Measurements from ENCODE around the gene HINFP. TPM values are rescaled to one million over a fixed set of nuclear protein-coding genes. Genes with fewer than 3 reads are reported as not detected.

Gene HINFP
- total and polyA plus RNA-seq, 9 of the 15 experiments (the other 6 are each of a cell fraction or from before 2014, with no cell fraction given), result 13.8 to 34.1 (median 22.5) TPM

GRCh38 chr11:119144825-119145486 lies 23.6 kb downstream of the HINFP start (continued):
- TF ChIP-seq, protein P1, sequence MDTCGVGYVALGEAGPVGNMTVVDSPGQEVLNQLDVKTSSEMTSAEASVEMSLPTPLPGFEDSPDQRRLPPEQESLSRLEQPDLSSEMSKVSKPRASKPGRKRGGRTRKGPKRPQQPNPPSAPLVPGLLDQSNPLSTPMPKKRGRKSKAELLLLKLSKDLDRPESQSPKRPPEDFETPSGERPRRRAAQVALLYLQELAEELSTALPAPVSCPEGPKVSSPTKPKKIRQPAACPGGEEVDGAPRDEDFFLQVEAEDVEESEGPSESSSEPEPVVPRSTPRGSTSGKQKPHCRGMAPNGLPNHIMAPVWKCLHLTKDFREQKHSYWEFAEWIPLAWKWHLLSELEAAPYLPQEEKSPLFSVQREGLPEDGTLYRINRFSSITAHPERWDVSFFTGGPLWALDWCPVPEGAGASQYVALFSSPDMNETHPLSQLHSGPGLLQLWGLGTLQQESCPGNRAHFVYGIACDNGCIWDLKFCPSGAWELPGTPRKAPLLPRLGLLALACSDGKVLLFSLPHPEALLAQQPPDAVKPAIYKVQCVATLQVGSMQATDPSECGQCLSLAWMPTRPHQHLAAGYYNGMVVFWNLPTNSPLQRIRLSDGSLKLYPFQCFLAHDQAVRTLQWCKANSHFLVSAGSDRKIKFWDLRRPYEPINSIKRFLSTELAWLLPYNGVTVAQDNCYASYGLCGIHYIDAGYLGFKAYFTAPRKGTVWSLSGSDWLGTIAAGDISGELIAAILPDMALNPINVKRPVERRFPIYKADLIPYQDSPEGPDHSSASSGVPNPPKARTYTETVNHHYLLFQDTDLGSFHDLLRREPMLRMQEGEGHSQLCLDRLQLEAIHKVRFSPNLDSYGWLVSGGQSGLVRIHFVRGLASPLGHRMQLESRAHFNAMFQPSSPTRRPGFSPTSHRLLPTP (IDR thresholded peaks at IDR 0.05; ENCODE audit: borderline replicate concordance, extremely low read depth, insufficient read length), result no peak
- TF ChIP-seq FOSL1 (tag; conservative IDR thresholded peaks at IDR 0.05) (no peak), NBN (IDR thresholded peaks at IDR 0.05; ENCODE audit: low read depth) (no peak), SRSF9 (IDR thresholded peaks at IDR 0.05; ENCODE audit: borderline replicate concordance, low read depth, low read length) (no peak), TBL1XR1 (IDR thresholded peaks at IDR 0.05; ENCODE audit: low read length in 2 of 2) (no peak), HCFC1 (IDR thresholded peaks at IDR 0.05; ENCODE audit: low read depth, low read length) (no peak), ZNF707 (CRISPR knock-in tag; conservative IDR thresholded peaks at IDR 0.05) (no peak), RUNX1 (IDR thresholded peaks at IDR 0.05; ENCODE audit: low read depth) (no peak), CTBP1 (IDR thresholded peaks at IDR 0.05; ENCODE audit: borderline replicate concordance) (no peak), LCOR (CRISPR knock-in tag; IDR thresholded peaks at IDR 0.05) (no peak), DIDO1 (tag; IDR thresholded peaks at IDR 0.05; ENCODE audit: low read depth) (no peak), TFAP4 (CRISPR knock-in tag; IDR thresholded peaks at IDR 0.05; ENCODE audit: borderline replicate concordance) (peak; percentile 86)
- TF ChIP-seq, protein P2, sequence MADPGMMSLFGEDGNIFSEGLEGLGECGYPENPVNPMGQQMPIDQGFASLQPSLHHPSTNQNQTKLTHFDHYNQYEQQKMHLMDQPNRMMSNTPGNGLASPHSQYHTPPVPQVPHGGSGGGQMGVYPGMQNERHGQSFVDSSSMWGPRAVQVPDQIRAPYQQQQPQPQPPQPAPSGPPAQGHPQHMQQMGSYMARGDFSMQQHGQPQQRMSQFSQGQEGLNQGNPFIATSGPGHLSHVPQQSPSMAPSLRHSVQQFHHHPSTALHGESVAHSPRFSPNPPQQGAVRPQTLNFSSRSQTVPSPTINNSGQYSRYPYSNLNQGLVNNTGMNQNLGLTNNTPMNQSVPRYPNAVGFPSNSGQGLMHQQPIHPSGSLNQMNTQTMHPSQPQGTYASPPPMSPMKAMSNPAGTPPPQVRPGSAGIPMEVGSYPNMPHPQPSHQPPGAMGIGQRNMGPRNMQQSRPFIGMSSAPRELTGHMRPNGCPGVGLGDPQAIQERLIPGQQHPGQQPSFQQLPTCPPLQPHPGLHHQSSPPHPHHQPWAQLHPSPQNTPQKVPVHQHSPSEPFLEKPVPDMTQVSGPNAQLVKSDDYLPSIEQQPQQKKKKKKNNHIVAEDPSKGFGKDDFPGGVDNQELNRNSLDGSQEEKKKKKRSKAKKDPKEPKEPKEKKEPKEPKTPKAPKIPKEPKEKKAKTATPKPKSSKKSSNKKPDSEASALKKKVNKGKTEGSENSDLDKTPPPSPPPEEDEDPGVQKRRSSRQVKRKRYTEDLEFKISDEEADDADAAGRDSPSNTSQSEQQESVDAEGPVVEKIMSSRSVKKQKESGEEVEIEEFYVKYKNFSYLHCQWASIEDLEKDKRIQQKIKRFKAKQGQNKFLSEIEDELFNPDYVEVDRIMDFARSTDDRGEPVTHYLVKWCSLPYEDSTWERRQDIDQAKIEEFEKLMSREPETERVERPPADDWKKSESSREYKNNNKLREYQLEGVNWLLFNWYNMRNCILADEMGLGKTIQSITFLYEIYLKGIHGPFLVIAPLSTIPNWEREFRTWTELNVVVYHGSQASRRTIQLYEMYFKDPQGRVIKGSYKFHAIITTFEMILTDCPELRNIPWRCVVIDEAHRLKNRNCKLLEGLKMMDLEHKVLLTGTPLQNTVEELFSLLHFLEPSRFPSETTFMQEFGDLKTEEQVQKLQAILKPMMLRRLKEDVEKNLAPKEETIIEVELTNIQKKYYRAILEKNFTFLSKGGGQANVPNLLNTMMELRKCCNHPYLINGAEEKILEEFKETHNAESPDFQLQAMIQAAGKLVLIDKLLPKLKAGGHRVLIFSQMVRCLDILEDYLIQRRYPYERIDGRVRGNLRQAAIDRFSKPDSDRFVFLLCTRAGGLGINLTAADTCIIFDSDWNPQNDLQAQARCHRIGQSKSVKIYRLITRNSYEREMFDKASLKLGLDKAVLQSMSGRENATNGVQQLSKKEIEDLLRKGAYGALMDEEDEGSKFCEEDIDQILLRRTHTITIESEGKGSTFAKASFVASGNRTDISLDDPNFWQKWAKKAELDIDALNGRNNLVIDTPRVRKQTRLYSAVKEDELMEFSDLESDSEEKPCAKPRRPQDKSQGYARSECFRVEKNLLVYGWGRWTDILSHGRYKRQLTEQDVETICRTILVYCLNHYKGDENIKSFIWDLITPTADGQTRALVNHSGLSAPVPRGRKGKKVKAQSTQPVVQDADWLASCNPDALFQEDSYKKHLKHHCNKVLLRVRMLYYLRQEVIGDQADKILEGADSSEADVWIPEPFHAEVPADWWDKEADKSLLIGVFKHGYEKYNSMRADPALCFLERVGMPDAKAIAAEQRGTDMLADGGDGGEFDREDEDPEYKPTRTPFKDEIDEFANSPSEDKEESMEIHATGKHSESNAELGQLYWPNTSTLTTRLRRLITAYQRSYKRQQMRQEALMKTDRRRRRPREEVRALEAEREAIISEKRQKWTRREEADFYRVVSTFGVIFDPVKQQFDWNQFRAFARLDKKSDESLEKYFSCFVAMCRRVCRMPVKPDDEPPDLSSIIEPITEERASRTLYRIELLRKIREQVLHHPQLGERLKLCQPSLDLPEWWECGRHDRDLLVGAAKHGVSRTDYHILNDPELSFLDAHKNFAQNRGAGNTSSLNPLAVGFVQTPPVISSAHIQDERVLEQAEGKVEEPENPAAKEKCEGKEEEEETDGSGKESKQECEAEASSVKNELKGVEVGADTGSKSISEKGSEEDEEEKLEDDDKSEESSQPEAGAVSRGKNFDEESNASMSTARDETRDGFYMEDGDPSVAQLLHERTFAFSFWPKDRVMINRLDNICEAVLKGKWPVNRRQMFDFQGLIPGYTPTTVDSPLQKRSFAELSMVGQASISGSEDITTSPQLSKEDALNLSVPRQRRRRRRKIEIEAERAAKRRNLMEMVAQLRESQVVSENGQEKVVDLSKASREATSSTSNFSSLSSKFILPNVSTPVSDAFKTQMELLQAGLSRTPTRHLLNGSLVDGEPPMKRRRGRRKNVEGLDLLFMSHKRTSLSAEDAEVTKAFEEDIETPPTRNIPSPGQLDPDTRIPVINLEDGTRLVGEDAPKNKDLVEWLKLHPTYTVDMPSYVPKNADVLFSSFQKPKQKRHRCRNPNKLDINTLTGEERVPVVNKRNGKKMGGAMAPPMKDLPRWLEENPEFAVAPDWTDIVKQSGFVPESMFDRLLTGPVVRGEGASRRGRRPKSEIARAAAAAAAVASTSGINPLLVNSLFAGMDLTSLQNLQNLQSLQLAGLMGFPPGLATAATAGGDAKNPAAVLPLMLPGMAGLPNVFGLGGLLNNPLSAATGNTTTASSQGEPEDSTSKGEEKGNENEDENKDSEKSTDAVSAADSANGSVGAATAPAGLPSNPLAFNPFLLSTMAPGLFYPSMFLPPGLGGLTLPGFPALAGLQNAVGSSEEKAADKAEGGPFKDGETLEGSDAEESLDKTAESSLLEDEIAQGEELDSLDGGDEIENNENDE (IDR thresholded peaks at IDR 0.05; ENCODE audit: low read depth, low read length), result no peak
